HepG2 (cell line): ENCODE data around the gene SLC26A5. TPM values are rescaled to one million over a fixed set of nuclear protein-coding genes. Genes with fewer than 3 reads are reported as not detected.

Experiments
- ARID3A ChIP-seq: IDR thresholded peaks from 2 replicates; pipeline ENCODE4 v1.6.1; 2012; ENCODE audit warnings: low read depth, low read length, improper control_type of control experiment
- BCL6 ChIP-seq: IDR thresholded peaks from 2 replicates; pipeline ENCODE4 v1.6.1; 2016; ENCODE audit warnings: missing genetic modification reagents, missing compliant biosample characterization
- CTCF ChIP-seq: sonication (generic); formaldehyde crosslinking; IDR thresholded peaks from 2 replicates; pipeline ENCODE4 v1.5.0; 2020; ENCODE audit warnings: mild to moderate bottlenecking, missing genetic modification reagents, moderate library complexity
- FOSL2 ChIP-seq: sonication (generic); formaldehyde crosslinking; IDR thresholded peaks from 2 replicates; pipeline ENCODE4 v1.4.0; 2020; ENCODE audit warnings: missing genetic modification reagents
- GABPB1 ChIP-seq: IDR thresholded peaks from 2 replicates; pipeline ENCODE4 v1.6.1; 2016; ENCODE audit warnings: mild to moderate bottlenecking, missing genetic modification reagents, moderate library complexity, missing compliant biosample characterization
- ISL2 ChIP-seq: sonication (generic); formaldehyde crosslinking; IDR thresholded peaks from 2 replicates; pipeline ENCODE4 v1.5.0; 2020; ENCODE audit warnings: missing genetic modification reagents
- MTERF4 ChIP-seq: sonication (generic); formaldehyde crosslinking; IDR thresholded peaks from 2 replicates; pipeline ENCODE4 v1.8.0; 2023; ENCODE audit warnings: mild to moderate bottlenecking, missing genetic modification reagents
- MTF2 ChIP-seq: sonication (generic); formaldehyde crosslinking; IDR thresholded peaks from 2 replicates; pipeline ENCODE4 v1.5.0; 2020; ENCODE audit warnings: missing genetic modification reagents, borderline replicate concordance
- NBN ChIP-seq: fragments of 450-650 bp; conservative IDR thresholded peaks from 2 replicates; pipeline ENCODE4 v1.6.1; 2017
- NRL ChIP-seq: sonication (generic); formaldehyde crosslinking; IDR thresholded peaks from 2 replicates; pipeline ENCODE4 v1.5.0; 2020; ENCODE audit warnings: missing genetic modification reagents, mild to moderate bottlenecking, moderate library complexity, borderline replicate concordance
- PHF21A ChIP-seq: sonication (generic); formaldehyde crosslinking; IDR thresholded peaks from 2 replicates; pipeline ENCODE4 v1.5.0; 2020; ENCODE audit warnings: mild to moderate bottlenecking, missing genetic modification reagents
- POLR2G ChIP-seq: fragments of 200-400 bp; formaldehyde crosslinking; IDR thresholded peaks from 2 replicates; pipeline ENCODE4 v1.6.1; 2018; ENCODE audit warnings: mild to moderate bottlenecking, low read depth, low read length, moderate library complexity
- PPARG ChIP-seq: conservative IDR thresholded peaks from 2 replicates; pipeline ENCODE4 v1.6.1; 2016; ENCODE audit warnings: missing biosample characterization, missing genetic modification reagents
- RFX1 ChIP-seq: fragments of 450-650 bp; IDR thresholded peaks from 2 replicates; pipeline ENCODE4 v1.6.1; 2017
- RFX3 ChIP-seq: IDR thresholded peaks from 2 replicates; pipeline ENCODE4 v1.6.1; 2016; ENCODE audit warnings: missing biosample characterization, missing genetic modification reagents
- RFX5 ChIP-seq: IDR thresholded peaks from 2 replicates; pipeline ENCODE4 v1.6.1; 2011; ENCODE audit warnings: low read depth, low read length, improper control_type of control experiment
- SMC3 ChIP-seq: IDR thresholded peaks from 2 replicates; pipeline ENCODE4 v1.6.1; 2011; ENCODE audit warnings: low read length, improper control_type of control experiment
- ZBTB38 ChIP-seq: sonication (generic); formaldehyde crosslinking; IDR thresholded peaks from 2 replicates; pipeline ENCODE4 v1.5.1; 2020; ENCODE audit warnings: mild to moderate bottlenecking, missing genetic modification reagents
- ZFY ChIP-seq: sonication (generic); formaldehyde crosslinking; IDR thresholded peaks from 2 replicates; pipeline ENCODE4 v1.4.0; 2020; ENCODE audit warnings: missing genetic modification reagents
- ZGPAT ChIP-seq: IDR thresholded peaks from 2 replicates; pipeline ENCODE4 v1.6.1; 2016; ENCODE audit warnings: mild to moderate bottlenecking
- ZNF350 ChIP-seq: sonication (generic); formaldehyde crosslinking; IDR thresholded peaks from 2 replicates; pipeline ENCODE4 v1.4.0; 2020; ENCODE audit warnings: mild to moderate bottlenecking, low read depth, missing genetic modification reagents, borderline replicate concordance
- ZNF503 ChIP-seq: sonication (generic); formaldehyde crosslinking; IDR thresholded peaks from 2 replicates; pipeline ENCODE4 v1.4.0; 2020; ENCODE audit warnings: missing genetic modification reagents
- ZNF562 ChIP-seq: sonication (generic); formaldehyde crosslinking; IDR thresholded peaks from 2 replicates; pipeline ENCODE4 v1.8.0; 2022; ENCODE audit warnings: missing genetic modification reagents, borderline replicate concordance
- ZNF790 ChIP-seq: sonication (generic); formaldehyde crosslinking; IDR thresholded peaks from 2 replicates; pipeline ENCODE4 v1.8.0; 2022; ENCODE audit warnings: missing genetic modification reagents, mild to moderate bottlenecking, borderline replicate concordance
- ZSCAN30 ChIP-seq: sonication (generic); formaldehyde crosslinking; IDR thresholded peaks from 2 replicates; pipeline ENCODE4 v1.5.0; 2020; ENCODE audit warnings: mild to moderate bottlenecking, missing genetic modification reagents
- polyA plus RNA-seq, 8 experiments: library from polyadenylated mRNA; depleted of rRNA in 3 of 8; stranded (reverse) in 7 of 8; unstranded in 1 of 8; fragments of >200 nt; fragmentation: Illumina TruSeq in 4 of 8; extraction: Trizol in 4 of 8; gene quantifications; 2 replicates each; pipeline versions ENCODE4 v1.2.1 to v1.2.3, GENCODE V29; 2011 to 2016; ENCODE audit warnings: low read depth in 4 of 8, missing spikeins in 1 of 8, mixed read lengths in 1 of 8; ENCODE audit not compliant: insufficient read depth in 1 of 8
- total RNA-seq, 5 experiments: library from RNA; depleted of rRNA; stranded (reverse); fragments of >200 nt; fragmentation: Illumina TruSeq; extraction: Trizol; gene quantifications; 2 replicates each; pipeline ENCODE4 v1.2.3, GENCODE V29; 2016; ENCODE audit warnings: low read depth in 1 of 5

Gene SLC26A5
- total and polyA plus RNA-seq, 2 of the 13 experiments (the other 11 are each of a cell fraction or from before 2014, with no cell fraction given) = 0.08 to 0.11 TPM

GRCh38 chr7:103388469-103389140 lies 57.4 kb downstream of the SLC26A5 start (continued):
- TF ChIP-seq ZGPAT (CRISPR knock-in tag) = peak; percentile 44; the same call in 1 of the 2 replicates
- no peak for TF ChIP-seq MTERF4 (CRISPR knock-in tag)
- no peak for TF ChIP-seq ZNF562 (CRISPR knock-in tag)
- TF ChIP-seq ZBTB38 = no peak
- TF ChIP-seq ZNF350 (CRISPR knock-in tag) = no peak
- no peak for TF ChIP-seq ISL2
- TF ChIP-seq RFX5 = no peak
- TF ChIP-seq MTF2 (CRISPR knock-in tag) = no peak
- no peak for TF ChIP-seq NBN
- TF ChIP-seq ARID3A = peak; percentile 88
- no peak for TF ChIP-seq RFX1
- TF ChIP-seq NRL (CRISPR knock-in tag) = no peak
- TF ChIP-seq ZSCAN30 = no peak
- TF ChIP-seq BCL6 = peak; percentile 54
- TF ChIP-seq SMC3 = no peak
- no peak for TF ChIP-seq RFX3 (CRISPR knock-in tag)
- TF ChIP-seq POLR2G = no peak
- no peak for TF ChIP-seq ZFY
- TF ChIP-seq ZNF503 = peak; percentile 49; the same call in 1 of the 2 replicates
- TF ChIP-seq PPARG (CRISPR knock-in tag) = peak; percentile 85
- no peak for TF ChIP-seq ZNF790 (CRISPR knock-in tag)
- peak; percentile 81 for TF ChIP-seq FOSL2 (CRISPR knock-in tag)
- TF ChIP-seq CTCF = peak; percentile 39
- no peak for TF ChIP-seq GABPB1 (CRISPR knock-in tag)
- peak; percentile 97 for TF ChIP-seq PHF21A (CRISPR knock-in tag)
